PFSK-1 (cell line): Measurements from ENCODE around the gene HIGD1A.

Experiments used
- FOXP2 ChIP-seq: optimal IDR thresholded peaks from 2 replicates; pipeline ENCODE3; 2011; ENCODE audit warnings: borderline replicate concordance, control low read depth, inconsistent platforms; ENCODE audit not compliant: insufficient read depth; ENCODE audit errors: extremely low read length, extremely low read depth
- POLR2AphosphoS5 ChIP-seq: IDR thresholded peaks from 2 replicates; pipeline ENCODE4 v1.6.1; 2012; ENCODE audit warnings: low read depth, mild to moderate bottlenecking, control low read depth, low read length, moderate library complexity
- REST ChIP-seq, 2 experiments: IDR thresholded peaks; 2 replicates each; pipeline versions ENCODE4 v1.6.1 to v1.8.0; 2011 to 2012; ENCODE audit warnings: low read depth in 2 of 2, low read length in 2 of 2, control low read depth in 1 of 2, inconsistent platforms in 1 of 2, mild to moderate bottlenecking in 1 of 2, moderate library complexity in 1 of 2; ENCODE audit not compliant: insufficient read depth in 1 of 2
- SIN3A ChIP-seq: IDR thresholded peaks from 2 replicates; pipeline ENCODE4 v1.6.1; 2012; ENCODE audit warnings: mild to moderate bottlenecking, low read length, moderate library complexity, borderline replicate concordance; ENCODE audit not compliant: insufficient read depth
- TAF1 ChIP-seq: IDR thresholded peaks from 2 replicates; pipeline ENCODE4 v1.6.1; 2012; ENCODE audit warnings: low read length, control low read depth, borderline replicate concordance; ENCODE audit not compliant: insufficient read depth

The HIGD1A gene

GRCh38 chr3:42736531-42736930 is 67.8 kb downstream of the HIGD1A start:
- TF ChIP-seq REST (IDR thresholded peaks at IDR 0.05; ENCODE audit: insufficient read depth in 1 of 2, low read depth in 2 of 2, low read length in 2 of 2) = no peak
- no peak for TF ChIP-seq TAF1
- no peak for TF ChIP-seq SIN3A
- no peak for TF ChIP-seq POLR2AphosphoS5
- no peak for TF ChIP-seq FOXP2

GRCh38 chr3:42736081-42736480 is 68.2 kb downstream of the HIGD1A start:
- no peak for TF ChIP-seq FOXP2
- no peak for TF ChIP-seq POLR2AphosphoS5

- TF ChIP-seq SIN3A = no peak
Measured at GRCh38 chr3:42735615-42736014, 68.7 kb downstream of the HIGD1A start.

GRCh38 chr3:42735019-42735418 is 69.3 kb downstream of the HIGD1A start:
- TF ChIP-seq REST (IDR thresholded peaks at IDR 0.05; ENCODE audit: insufficient read depth in 1 of 2, low read depth in 2 of 2, low read length in 2 of 2) (no peak), FOXP2 (no peak), POLR2AphosphoS5 (no peak), TAF1 (no peak), SIN3A (no peak)

- TF ChIP-seq FOXP2 (no peak), POLR2AphosphoS5 (no peak)
Measured at GRCh38 chr3:42734263-42734860, 69.9 kb downstream of the HIGD1A start.

GRCh38 chr3:42733501-42734262 is 70.6 kb downstream of the HIGD1A start:
- no peak for TF ChIP-seq POLR2AphosphoS5
- TF ChIP-seq REST (IDR thresholded peaks at IDR 0.05; ENCODE audit: insufficient read depth in 1 of 2, low read depth in 2 of 2, low read length in 2 of 2) = no peak
- no peak for TF ChIP-seq TAF1
- no peak for TF ChIP-seq SIN3A
- TF ChIP-seq FOXP2 = no peak
